ENCODE data around the gene USP36.
A peak's percentile ranks its signal among the peaks of the same experiment; 100 is the strongest.
"Not testable (repeated sequence)": the region's sequence is repeated elsewhere in the genome, so short reads cannot be mapped to it uniquely, and the experiment has no call there.

Gene USP36

DNA sequence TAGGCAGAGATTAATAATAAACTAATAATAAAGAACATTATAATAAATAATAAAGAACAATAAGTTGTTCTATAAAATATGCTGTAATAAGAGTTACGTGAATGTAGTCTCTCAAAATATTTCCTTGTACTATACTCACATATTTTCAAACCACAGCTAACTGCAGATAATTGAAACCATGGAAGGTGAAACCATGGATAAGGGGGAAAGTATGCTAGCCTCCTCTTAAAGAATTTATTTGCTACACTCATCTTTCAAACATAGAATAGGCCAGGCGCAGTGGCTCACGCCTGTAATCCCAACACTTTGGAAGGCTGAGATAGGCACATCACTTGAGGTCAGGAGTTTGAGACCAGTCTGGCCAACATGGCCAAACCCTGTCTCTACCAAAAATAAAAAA, 77.1 kb downstream of the USP36 start:
- DNase-seq: no peak

DNA sequence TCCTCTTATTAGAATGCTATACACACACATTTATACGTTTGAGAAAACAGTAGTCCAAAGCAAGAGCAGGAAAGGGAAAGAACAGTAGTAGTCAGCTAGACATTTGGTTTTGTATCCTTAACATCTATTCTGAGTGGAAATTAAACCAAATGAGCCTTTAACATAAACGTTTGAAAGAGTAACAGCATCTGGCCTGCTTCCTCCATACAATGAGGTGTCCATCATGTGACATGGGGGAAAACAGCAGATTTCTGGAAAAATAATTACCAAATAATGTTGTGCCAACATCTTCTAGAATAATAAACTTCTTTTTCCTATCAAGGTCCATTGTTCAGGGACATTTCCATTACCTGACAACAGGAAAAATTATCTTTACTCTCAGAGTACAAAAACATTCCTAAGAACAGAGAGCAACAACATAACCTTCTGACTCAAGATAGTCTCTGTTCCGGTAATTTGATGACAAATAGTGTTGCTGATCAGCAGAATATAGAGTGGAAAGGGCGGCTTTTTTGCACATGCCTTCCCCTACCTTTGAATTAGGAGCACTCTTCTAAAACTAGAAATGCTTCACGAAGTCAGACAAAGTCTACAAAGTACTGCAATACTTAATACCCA, 78.7 kb downstream of the USP36 start:
- DNase-seq: no peak

DNA sequence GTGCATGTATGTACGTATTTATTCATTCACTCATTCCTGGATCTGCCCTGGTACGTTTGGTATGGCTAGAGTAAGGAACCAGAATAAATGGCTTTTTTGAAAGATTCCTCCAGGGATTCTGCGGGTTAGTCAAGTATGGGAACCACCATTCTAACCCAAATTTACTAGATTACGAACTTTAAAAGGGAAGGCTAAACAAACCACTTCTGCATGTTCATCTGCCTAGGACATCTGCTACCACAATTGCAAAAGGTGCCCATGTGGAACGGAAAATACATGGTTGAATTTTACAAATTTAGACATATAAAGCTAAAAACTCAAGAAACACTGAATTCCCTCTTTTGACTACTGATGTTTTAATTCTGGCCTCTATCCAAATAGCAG, 80.7 kb downstream of the USP36 start:
- peak; percentile 9 for DNase-seq

DNA sequence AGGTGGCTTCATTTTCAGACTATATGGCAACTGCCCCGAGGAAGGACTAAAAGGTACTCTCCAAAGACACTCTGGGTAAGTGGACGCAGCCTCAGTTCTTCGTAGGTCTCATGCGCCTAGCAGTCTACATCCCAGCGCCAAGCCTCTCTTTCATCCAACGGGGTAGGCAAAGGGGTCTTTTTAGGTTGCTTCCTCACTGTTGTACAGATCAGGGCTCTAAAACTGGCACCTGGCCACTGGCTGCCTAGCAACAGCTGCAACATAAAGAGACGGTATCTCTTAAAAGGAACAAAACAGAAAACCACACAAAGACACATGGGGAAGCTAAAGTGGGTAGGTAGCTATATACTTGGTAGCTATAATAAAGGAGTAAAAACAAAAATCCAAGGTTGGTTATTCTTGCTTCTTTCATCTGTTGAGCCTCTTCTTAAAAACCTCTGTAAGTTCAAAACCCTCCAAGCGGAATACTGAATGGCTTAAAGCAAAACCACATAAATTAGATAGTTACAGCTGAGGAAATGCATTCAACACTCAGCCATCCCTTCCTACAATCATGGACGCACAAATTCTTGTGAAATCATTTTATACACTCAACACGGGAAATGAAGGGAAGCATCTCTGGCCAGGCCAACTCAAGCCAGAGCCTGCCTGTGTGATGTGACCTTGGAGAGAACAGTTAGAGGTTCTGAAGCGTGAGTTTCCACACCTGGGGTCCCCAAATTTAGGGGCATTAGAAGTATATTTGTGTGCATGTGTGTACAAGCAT, 81.2 kb downstream of the USP36 start:
- DNase-seq: peak; percentile 56

DNA sequence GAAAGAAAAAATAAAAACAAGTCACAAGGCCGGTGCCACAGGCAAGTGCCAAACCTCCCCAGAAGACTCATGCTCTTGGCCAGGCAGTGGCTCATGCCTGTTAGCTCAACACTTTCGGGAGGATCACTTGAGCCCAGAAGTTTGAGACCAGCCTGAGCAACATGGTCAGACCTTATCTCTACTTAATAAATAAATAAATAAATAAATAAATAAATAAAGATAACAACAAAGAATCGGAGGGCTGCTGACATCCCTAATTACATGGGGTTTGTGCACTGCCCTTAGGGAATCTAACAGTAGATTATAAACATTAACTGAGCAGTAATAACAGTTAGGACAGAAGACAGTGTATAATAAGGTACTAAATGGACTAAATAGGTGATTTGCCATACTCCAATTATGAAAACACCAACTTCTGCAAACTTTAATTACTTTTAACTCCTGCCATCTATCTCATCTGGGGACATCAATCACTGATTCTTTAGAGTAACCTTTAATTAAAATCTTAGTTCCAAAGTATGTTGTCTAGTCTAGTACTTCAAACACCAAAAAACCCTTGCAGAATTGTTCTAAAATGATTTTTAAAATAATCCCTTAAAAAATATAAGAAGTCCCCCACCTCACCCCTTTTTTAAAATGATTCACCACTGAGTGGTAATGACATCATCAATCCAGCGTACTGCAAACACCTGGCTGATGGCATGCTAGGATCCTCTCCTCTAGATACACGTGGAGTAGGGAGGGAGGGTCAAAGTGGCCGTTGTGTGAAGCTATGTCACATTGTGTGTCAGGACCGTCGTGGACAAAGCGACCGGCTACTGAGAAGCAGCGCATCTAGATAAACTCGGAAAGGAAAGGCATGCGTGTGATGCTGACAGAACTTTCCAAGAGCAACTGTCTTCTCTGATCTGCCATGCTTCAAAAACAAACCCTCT, 87.0 kb downstream of the USP36 start:
- no peak for DNase-seq

DNA sequence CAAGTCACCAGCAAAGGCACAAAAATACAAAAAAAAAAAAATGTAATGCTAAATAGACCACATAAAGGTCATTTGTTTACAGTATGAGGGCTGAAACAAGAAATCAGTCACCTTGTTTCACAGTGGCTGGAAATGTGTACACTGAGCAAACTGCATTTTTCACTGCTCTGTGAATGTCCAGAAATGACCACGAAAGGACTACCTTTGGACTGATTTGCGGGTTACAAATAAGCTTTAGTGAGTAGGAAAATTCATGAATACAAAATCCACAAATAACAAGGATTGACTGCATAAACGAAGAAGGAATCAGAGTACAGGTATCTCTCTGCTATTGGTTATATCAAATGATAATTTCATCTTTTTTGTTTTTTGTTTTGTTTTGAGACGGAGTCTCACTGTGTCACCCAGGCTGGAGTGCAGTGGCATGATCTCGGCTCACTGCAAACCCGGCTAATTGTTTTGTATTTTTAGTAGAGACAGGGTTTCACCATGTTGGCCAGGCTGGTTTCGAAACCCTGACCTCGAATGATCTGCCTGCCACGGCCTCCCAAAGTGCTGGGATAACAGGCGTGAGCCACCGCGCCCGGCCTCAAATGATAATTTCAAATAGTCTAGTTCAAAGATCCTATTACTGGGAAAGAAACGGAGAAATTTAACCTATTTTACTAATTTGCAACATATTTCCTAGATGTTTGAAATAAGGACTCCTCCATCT, 89.0 kb downstream of the USP36 start:
- no peak for DNase-seq

DNA sequence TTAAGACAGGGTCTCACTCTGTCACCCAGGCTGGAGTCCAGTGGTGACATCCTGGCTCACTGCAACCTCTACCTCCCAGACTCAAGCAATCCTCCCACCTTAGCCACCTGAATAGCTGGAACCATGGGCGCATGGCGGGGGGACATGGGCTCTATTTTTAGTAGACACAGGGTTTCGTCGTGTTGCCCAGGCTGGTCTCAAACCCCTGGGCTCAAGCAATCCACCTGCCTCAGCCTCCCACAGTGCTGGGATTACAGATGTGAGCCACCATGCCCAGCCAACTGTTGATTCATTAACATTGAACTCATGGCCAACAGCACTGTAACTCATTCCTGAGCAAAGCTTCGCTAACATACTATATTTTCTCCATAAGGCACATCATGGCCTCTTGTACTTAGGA, 89.6 kb downstream of the USP36 start:
- not testable (repeated sequence) for DNase-seq

DNA sequence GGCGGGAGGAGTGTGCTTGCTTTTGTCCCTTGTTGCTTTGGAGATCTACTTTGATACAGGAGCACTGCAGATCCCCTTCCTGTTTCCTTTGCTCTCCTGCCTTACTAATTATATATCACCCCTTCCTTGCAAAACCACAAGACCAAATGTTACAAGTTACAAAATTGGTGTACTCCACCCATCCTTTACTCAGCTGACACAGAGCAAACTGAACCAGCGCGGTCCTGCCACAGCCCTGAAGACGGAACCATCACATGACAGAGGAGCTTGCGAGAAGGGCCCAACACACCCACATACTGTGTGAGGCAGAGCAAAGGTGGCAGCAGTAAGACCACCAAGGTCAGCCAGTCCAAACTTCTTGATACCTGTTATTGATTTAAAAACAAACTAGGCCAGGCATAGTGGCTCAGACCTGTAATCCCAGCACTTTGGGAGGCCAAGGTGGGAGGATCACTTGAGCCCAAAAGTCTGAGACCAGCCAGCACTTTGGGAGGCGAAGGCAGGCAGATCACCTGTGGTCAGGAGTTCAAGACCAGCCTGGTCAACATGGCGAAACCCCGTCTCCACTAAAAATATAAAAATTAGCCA, 91.8 kb downstream of the USP36 start:
- DNase-seq: no peak

DNA sequence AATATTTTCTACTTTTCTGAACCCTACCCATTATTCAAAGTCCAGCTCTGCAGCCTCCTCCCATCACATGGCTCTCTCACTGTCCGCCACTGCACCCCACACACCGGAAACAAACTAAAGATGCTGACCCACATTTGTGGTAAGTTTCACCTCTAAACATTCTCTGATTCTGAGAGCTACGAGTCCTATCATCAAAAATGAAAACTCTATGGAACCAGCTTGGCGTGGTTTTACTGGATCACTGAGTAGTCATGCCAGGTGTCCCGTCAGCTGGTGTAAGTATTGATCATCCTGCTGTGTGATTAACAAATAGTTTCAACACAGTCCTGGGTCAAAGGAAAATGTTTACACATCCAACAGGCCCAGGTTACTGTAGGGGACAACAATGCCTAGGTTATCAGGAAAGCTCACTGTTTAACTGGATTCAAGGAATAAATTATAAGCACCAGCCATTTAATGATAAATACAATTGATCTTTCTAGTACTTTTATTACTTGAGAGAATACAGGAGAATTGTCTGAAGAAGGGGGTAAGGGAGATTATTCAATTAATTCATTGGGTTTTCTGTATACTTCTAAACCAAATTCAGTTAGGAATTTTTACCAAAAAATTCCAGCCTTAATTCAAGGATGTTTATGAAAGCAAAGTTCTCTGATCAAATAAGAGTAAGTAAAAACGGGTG, 92.4 kb downstream of the USP36 start:
- DNase-seq: no peak

DNA sequence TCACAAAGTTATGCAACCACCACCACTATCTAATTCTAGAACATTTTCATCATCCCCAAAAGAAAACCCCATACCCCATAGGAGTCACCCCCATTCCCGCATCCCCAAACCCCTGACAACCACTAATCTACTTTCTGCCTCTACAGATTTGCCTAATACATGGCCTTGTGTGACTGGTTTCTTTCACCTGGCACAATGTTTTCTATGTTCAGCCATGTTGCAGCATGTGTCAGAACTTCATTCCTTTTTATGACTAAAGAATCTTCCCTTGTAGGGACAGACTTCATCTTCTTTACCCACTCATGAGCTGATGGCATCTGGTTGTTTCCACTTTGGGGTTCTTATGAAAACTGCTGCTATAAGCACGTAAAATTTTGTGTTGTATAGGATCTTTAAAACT, 93.1 kb downstream of the USP36 start:
- no peak for DNase-seq

DNA sequence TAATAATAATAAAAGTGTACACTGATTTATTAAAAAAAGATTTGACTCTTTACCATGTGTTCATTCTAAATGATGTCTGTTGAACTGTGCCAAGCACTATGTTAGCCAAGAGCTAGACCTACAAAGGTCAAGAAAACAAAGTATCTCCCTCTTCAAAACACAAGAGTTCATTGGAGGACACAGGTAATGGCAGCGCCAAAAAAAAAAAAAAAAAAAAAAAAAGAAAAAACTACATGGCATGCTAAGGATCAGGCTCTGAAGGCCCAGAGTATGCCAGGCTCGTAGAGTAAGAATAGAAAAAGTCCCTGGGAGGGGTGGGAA, 93.7 kb downstream of the USP36 start:
- no peak for DNase-seq

DNA sequence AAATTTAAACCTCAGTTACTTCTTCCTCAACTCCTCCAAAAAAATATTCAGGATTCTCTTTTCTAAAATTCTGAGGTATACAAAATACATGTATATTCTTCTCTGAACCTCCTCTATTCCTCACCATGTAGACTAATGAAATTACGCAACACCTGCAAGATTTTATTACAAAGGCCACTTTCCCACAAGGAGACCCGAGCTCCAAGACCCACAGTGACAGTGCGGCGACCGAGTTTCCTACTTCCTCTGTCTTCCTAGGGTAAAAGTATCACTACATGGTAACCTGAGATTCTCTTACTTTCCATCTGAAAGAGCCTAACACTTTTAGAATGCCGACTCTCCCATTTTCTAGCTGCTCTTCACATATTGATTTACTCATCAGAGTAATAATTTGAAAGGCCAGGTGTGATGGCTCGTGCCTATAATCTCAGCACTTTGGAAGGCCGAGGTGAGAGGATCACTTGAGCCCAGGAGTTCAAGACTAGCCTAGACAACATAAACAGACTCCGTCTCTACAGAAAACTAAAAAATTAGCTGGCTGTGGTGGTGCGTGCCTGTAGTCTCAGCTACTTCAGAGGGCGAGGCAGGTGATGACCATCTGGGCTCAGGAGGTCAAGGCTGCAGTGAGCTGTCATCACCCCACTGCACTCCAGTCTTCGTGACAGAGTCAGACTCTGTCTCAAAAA, 94.2 kb downstream of the USP36 start:
- DNase-seq: no peak
